Stimulated activated CD4-positive, alpha-beta T cell treated with anti-CD3 and anti-CD28 coated beads, TNF-alpha, amount 100 ng/mL, for 48 hours (primary cell): Measurements from ENCODE around the gene CALM3.

Experiments
- DNase-seq, 3 donors: peaks; one replicate each; pipeline ENCODE4 v3.0.0-alpha.2; 2020; ENCODE audit warnings: low read depth in 3 of 3

The CALM3 gene

GRCh38 chr19:46599716-46600373 is 1.3 kb upstream of the CALM3 start:
- DNase-seq = no peak

DNA sequence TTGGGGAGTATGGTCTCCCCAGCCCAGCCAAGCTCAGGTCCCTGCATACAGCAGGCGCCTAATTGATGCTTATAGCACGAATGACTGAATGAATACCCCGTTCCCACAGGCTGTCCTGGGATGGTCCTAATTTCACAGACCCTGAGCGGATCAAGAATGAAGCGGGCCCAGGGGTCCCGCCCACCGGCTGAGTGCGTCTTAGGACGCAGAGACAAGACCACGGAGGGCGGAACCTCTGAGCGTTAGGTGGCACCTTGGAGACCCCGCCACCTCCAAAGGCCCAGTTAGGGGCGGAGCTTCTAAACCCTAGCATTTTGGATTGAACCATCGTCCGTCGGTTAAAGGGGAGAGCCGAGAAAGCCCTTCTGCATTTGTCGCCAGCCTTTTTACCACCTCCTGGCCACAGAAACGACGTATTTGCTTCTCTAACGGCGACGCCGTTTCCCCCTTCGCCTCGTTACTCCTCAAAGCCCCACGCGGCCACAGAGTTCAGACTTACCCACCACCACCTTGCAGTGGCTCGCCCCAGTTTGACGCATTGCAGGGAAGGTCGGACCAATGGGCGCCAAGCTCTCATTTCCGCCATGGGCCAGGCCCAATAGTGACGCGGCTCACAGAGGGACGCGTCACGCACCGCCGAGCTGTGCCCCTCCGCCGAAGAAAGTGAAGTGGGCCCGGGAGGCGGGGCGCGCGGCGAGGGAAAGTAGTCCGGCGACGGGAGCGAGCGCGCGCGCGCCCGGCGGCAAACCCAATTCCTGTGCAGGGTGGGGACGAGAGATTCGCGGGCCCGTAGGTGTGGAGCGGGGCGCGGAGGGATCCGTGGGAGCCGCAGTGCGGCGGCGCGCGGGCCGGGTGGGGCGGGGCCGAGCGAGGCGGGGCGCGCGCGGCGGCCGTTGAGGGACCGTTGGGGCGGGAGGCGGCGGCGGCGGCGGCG is 479 bp upstream of the CALM3 start:
- peak; percentile 94 to 96 (median 95) for DNase-seq

GRCh38 chr19:46602392-46603194 is 1.5 kb downstream of the CALM3 start:
- no peak for DNase-seq

- DNase-seq = no peak
These were observed 2.1 kb downstream of the CALM3 start for GRCh38 chr19:46603195-46603637.

GRCh38 chr19:46603752-46604231 is 2.7 kb downstream of the CALM3 start:
- DNase-seq = no peak

DNA sequence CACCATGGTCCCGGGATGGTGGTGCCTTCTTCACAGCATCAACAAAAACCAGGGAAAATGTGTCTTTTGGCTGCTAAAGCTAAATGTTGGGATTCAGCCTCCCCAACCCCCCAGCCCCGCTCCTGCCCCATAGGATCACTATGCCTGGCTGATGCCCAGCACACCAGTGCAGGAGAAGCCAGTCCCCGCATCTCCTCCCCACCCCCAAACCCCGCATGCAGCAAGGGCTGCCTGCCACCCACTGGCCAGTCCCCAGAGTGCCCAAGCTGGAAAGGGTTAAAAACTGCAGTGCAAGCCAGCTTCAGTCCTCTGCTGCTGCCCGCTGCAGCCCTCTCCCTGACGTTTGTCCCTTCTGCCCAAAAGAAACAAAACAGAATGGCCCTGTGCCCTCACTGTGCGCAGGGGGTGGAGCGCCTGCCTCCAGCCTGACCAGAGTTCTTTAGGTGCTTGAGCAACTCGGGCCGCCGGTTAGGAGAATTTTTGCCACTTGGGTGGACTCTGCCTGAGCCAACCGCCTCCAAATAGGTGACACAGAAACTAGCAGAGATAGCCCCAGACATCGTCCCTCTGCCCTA is 3.7 kb downstream of the CALM3 start:
- no peak for DNase-seq

GRCh38 chr19:46605356-46605821 is 4.3 kb downstream of the CALM3 start:
- DNase-seq = no peak

DNA sequence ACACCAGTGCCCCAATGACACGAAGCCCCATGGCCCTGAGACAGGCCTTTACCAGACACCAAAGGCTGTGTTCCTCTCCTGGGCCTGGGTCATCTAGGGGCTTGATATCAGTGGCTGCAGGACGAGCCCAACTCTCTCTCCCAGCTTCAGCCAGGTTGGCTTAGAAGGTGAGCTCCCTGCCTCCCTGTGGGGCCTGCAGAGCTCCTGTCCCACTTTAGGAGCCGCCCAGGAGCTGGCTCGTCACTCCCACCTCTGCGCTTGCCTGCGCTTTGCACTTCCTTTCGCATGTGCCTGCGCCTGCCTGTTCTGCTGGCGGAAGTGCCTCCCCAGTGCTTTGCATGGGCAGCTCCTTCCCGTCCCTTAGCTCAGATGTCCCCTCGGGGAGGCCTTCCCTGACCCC is 4.9 kb downstream of the CALM3 start:
- no peak for DNase-seq

GRCh38 chr19:46606681-46607447 is 5.7 kb downstream of the CALM3 start:
- no peak for DNase-seq

GRCh38 chr19:46607448-46607841 is 6.3 kb downstream of the CALM3 start:
- DNase-seq = no peak

DNA sequence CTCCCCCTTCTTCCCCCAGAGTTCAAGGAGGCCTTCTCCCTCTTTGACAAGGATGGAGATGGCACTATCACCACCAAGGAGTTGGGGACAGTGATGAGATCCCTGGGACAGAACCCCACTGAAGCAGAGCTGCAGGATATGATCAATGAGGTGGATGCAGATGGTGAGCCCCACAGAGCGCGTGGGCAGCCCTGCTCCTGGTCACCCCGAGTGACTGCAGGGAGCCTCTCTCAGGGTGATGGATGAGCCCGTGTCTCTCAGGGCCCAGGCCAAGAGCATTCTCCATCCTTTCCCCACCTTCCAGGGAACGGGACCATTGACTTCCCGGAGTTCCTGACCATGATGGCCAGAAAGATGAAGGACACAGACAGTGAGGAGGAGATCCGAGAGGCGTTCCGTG is 7.0 kb downstream of the CALM3 start:
- DNase-seq = no peak

DNA sequence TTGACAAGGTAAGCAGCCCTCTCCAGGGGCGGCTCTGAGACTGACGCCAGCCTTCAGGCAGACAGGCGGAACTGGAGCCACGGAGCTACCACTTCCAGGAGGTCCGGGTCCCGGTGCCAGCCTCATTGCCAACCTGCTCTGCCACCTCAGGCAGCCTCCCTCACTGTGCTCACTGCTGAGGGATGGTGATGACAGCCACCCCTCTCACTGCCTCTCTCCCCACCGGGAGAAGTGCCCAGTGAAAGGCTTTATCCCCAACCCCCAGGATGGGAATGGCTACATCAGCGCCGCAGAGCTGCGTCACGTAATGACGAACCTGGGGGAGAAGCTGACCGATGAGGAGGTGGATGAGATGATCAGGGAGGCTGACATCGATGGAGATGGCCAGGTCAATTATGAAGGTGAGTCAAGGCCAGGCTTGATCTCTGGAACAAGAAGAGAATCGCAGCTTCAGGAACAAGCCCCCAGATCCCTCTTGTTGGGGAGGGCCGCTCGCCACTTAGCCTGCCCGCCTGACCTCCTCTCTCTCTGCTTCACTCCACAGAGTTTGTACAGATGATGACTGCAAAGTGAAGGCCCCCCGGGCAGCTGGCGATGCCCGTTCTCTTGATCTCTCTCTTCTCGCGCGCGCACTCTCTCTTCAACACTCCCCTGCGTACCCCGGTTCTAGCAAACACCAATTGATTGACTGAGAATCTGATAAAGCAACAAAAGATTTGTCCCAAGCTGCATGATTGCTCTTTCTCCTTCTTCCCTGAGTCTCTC is 7.6 kb downstream of the CALM3 start:
- no peak for DNase-seq

DNA sequence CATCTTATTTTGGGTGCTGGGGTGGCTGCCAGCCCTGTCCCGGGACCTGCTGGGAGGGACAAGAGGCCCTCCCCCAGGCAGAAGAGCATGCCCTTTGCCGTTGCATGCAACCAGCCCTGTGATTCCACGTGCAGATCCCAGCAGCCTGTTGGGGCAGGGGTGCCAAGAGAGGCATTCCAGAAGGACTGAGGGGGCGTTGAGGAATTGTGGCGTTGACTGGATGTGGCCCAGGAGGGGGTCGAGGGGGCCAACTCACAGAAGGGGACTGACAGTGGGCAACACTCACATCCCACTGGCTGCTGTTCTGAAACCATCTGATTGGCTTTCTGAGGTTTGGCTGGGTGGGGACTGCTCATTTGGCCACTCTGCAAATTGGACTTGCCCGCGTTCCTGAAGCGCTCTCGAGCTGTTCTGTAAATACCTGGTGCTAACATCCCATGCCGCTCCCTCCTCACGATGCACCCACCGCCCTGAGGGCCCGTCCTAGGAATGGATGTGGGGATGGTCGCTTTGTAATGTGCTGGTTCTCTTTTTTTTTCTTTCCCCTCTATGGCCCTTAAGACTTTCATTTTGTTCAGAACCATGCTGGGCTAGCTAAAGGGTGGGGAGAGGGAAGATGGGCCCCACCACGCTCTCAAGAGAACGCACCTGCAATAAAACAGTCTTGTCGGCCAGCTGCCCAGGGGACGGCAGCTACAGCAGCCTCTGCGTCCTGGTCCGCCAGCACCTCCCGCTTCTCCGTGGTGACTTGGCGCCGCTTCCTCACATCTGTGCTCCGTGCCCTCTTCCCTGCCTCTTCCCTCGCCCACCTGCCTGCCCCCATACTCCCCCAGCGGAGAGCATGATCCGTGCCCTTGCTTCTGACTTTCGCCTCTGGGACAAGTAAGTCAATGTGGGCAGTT is 8.6 kb downstream of the CALM3 start:
- no peak for DNase-seq

DNA sequence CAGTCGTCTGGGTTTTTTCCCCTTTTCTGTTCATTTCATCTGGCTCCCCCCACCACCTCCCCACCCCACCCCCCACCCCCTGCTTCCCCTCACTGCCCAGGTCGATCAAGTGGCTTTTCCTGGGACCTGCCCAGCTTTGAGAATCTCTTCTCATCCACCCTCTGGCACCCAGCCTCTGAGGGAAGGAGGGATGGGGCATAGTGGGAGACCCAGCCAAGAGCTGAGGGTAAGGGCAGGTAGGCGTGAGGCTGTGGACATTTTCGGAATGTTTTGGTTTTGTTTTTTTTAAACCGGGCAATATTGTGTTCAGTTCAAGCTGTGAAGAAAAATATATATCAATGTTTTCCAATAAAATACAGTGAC is 9.3 kb downstream of the CALM3 start:
- DNase-seq = no peak

DNA sequence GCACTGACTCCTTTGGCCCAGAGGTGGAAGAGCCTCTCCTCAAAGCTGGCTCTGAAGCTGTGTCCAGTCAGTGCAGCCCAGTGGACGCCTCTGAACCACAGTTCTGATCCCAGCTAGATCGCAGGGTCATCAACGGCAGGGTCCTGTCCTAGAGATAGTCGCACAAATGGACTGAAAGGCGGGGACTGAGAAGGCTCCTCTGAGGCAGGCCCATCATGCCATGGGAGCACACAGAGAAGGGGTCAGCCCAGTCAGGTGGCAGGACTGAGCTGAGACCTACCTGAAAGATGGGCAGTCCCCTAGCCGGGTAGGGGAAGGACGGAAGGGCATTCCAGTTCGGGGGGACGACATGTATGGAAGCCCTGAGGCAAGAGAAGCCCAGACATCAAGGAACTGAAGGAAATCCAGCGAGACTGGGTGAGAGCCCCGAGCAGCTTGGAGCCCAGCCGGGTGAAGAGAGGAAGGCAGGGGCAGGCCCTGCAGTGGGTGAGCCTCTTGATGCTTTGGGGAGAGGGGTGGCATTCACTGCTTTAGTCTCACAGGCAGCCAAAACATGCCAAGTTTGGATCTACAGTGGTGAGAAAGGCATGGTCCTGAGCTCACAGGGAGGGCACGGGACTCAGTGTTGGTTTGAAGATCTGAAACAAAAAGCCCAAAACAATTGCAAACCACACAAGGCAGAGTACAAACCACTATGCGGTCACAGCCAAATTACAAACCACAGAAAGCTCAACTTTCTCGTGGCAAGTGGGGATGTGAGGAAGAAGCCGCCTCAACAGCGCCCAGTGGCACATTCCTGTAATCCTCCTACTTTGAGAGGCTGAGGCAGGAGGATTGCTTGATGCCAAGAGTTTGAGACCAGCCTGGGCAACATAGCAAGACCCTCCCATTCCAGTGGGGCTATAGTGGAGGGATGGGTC is 10.0 kb downstream of the CALM3 start:
- no peak for DNase-seq

DNA sequence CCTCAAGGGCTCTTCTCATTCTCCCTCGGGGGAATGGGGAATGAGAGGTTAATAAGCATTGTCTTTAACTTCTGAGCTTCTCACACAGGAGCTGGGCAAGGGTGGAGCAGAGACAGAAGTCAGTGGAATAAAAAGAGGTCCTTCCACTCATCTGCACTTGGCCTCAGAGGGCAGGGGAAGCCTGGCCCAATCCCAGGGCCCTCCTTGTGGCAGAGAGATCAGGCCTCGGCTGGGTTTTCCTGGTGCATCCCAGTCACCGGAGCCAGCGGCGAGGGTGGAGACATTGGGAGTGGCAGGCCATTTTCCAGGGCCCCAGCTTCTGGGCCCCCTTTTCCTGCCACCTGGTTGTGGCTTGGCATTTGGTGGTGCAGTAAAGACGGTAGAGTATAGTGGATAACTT is 10.6 kb downstream of the CALM3 start:
- DNase-seq = no peak

DNA sequence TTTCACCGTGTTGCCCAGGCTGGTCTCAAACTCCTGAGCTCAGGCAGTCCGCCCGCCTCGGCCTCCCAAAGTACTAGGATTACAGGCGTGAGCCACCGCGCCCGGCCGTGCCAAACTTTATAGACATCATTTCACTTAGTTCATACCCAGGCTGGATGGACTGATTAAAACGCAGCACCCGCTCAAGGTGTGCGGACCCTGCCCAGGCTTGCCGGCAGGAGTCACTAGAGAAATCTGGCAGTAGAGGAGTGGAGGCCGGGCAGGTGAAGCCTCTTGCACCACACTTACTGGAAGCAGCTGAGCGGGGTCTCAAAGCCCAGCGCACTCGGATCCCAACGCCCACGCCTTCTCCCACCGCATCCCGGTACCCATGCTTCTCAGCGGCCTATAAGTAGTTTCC is 12.4 kb downstream of the CALM3 start:
- no peak for DNase-seq

DNA sequence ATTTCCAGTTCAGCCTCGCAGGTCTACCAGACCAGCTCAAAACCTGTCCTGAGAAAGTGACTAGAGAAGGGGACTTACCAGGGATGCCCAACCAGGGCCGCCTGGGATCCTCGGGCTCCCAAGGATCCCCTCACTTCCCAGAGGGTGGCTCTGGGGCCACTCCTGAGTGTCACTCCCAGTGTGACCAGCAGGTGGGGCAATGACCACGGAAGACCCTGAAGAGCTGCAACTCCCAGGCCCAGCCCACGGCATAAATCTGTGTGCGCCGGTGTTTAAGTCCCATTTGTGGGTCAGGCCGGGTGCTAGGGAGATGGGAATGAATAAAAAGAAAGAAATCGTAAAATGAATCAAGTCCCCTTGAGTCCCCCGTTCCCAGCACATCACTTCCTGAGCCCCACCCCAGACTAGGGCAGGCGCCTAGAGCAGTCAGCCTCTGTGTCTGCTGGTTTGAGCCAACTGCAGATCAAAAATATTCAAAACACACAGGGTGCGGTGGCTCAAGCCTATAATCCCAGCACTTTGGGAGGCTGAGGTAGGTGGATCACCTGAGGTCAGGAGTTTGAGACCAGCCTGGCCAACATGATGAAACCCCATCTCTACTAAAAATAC is 13.1 kb downstream of the CALM3 start:
- DNase-seq = peak; percentile 68 to 82 (median 80)
